Measurements from ENCODE around the gene XYLT1.

Gene XYLT1

DNA sequence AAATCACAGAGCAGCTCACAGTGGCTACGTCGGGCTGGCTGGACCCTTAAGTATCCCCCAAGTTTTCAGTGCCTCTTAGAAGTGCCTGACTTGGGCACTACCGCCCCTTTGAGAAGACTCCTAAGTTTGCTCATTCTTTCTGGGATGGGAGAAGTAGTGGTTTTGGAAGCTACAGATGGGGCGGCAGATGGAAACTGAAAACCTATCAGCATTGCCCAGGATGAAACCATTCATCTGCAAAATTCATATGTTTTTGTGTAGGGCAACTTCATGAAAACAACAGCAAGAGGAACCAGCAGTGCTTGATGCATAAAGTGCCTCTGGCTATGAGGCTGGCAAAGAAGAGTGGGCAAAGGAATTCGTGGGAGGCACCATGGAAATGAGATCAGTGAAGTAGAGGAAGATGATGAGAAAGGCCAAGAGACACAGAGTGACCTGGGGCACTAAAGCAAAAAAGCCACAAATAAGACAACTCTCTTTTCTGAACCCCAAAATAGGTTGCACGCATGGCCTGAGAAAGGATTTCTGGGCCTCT, 277.1 kb downstream of the XYLT1 start:
- DNase-seq (ENCODE audit: low spot score), result no peak

DNA sequence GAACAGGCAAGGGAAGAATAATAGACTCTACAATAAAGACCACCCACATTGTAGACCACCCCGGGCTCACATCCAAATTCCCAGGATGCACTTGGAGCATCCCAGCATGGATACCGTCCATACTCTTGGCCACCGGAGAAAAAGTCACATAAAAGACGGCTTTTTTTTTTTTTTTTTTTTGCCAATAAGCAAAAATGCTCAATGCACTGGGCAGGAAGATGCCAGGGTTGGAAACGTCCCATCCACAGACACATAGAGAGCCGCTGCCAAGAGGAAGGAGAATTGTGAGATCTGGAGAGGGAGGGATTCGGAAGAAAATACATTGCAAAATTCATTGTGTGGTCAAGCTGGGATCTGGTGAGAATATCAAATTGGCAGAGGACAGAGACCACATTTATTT, 286.7 kb downstream of the XYLT1 start:
- DNase-seq (ENCODE audit: low spot score), result no peak

DNA sequence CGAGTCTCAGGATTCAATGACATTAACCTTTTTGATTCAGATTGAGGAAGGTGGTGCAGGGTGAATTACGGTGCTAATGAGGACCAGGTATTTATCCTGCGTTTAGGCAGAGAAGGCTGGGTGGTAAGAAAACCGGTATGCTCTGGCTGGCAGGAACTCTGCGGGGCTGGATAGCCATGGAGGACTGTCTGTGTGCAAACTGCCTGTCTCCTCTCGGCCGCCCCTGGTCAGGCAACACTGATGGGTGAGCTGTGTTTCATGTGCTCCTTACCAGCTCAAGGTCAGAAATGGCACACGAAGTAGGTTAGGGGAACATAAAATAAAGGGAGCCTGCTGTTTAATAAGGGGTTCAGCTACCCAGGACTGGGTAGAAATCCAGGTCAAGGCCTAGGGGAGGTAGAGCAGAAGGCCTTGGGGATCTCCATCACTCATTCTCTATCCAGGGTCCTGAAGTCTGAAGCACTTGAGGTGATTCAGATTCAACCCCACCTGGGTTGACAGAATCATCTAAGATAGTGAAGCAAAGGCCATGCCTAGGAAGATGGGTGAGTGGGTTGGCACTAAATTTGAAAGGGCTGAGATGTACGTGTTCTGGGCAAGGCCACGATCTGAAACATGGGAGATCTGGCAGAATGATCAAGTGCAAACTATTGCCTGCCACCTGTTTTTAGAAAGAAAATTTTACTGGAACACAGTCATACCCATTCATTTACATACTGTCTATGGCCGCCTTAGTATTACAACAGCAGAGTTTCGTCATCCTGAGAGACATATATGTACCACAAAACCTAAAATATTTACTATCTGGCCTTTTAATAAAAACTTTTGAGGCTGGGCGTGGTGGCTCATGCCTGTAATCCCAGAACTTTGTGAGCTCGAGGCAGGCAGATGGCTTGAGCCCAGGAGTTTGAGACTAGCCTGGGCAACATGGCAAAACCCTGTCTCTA, 292.5 kb downstream of the XYLT1 start:
- DNase-seq (ENCODE audit: low spot score), result no peak

DNA sequence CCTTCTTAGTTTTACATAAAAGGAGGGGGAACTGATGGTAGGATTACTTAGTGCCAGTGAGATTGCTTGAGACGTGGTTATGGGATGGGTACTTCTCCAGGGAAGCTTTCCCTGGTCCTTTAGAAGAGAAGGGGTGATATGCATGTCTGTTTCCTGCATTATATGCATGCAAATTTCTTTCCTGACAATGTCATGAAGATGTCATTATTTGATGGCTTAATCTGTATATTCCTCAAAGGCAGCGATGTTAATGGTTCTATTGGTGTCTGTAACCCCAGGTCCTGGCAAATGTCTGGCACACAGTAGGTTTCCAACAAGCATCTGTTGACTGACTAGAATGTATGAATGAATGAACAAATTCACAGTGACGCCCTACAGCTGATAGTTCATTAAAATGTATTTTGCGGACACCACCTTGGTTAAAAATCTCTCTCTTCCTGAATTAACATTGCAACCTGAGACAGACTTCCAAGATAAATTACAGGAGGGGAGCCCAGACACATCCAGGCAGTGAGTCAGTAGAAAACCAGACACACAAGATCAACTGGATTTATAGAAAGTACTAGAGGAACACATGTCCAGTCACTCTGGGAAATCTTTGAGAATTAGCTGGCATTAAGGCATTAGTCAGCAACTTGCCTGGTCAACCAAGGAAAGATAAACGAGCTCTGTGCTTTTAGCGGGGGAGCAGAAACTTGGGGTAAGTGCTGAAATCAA, 293.4 kb downstream of the XYLT1 start:
- DNase-seq (ENCODE audit: low spot score), result no peak

DNA sequence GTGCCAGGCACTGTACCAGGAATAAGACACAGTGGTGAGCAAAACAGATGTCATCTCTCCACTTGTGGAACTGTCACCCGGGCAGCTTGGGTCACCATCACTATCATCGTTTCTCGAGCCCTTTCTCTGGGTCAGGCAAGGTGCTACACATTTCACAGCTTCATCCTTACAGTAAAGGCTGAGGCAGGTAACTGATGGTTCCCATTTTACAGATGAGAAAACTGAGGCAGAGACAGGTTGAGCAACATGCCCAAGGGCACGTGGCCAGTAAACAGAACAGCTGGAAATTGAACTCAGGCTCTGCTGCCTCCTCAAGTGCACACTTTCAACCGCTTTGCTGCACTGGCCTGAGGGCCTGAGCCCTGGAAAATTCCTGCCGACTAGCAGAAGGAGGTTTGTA, 294.6 kb downstream of the XYLT1 start:
- no peak for DNase-seq (ENCODE audit: low spot score)

DNA sequence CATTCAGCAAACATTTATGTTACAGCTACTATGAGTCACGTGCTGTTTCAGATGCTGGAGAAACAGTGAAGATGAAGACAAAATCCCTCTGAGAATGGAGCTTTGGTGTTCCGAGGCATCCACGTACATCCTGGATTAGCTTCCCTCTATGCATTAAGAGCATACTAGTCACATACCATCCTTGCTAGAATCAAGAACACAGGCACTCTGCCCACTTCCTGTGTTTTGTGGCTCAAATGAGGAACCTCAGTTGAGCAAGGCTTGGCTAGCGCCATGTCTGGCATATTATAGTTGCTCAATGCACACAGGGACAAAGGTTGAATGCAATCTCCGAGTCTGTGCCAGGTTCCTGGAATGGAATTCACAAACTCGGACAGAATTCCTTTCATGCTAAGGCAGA, 297.5 kb downstream of the XYLT1 start:
- peak; percentile 84 for DNase-seq (ENCODE audit: low spot score)

DNA sequence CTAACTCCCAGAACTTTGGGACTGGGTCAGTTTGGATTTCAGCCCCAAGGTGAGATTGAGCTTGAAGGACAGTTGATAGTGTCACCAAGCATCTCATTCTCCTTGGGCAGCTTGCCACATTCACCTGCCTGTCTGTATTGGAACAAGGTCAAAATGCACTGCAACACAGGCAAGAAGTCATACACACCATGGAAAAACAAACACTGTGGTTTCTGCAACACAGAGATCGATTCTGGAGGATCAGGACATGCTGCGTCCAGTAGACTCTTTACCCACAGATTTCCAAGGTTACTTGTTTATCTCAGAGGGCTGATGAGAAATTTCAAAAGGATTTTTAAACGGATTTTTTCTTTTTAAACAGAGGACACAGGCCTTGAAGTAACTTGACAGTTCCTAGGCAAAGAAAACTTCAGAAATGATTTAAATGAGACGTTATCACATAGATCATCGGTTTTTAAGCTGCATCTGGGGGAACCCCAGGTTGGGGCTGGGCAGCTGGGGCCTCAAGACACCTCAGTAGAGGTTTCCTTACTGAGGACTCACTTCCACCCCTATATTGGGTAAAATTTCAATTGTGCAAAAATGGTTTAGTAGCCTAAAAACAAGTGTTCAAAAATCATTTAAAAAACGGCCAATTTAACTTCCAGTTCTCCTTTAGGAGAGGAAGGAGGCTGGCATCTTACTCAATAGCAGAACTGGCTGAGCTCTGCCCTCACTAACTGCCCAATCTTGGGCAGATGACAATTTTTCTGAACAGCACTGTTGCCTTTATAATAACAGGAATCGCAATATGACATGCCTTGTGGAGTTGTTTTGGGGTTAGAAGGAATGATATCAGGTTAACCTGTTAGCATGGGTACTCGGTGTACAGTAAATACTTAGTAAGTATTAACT, 299.3 kb downstream of the XYLT1 start:
- DNase-seq (ENCODE audit: low spot score), result peak; percentile 58

DNA sequence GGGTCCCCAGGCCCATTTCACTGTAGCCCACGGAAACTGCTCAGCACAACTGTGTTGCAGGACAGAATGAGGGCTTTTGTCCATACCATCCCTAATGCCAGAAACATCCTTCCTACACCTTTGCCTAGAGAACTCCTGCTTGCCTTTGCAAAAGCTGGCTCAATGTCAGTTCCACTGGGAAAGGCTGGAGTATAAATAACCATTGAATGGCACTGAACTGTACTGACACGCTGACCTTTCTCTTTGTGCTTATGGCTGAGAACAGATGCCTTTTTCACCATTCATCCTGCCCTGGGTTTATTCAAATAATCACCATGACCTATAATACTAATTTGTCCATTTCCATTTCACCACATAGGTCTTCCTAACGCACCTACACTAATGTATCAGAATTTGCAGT, 300.3 kb downstream of the XYLT1 start:
- DNase-seq (ENCODE audit: low spot score), result no peak

DNA sequence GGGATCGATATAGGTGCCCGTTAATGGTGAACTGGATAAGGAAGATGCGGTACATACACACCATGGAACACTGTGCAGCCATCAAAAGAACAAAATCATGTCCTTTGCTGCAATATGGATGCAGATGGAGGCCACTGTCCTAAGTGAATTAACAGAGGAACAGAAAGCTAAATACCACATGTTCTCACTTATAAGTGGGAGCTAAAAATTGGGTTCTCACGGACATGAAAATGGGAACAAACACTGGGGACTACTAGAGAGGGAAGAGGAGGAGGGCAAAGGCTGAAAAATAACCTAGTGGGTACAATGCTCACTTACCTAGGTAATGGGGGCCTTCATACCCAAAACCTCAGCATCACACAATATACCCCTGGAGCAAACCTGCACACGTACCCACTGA, 302.6 kb downstream of the XYLT1 start:
- DNase-seq (ENCODE audit: low spot score), result no peak

DNA sequence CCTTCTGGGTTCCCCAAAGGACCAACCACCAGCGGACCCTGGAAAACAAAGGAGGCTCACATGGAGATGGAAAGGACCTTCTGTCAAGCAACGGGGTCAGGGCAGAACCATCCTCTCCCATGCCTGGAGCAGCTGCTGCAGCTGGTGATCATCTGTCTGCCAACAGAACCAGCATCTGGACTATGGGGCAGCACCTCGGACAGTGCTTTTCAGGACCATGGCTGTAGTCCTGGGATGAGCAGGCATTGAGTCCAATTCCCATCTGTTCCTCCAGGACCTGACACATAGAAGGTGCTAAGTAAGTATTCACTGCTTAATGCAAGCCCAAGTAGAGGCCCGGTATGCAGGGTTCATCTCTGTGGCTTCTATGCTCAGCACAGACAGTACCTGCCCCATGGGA, 304.7 kb downstream of the XYLT1 start:
- DNase-seq (ENCODE audit: low spot score), result no peak

DNA sequence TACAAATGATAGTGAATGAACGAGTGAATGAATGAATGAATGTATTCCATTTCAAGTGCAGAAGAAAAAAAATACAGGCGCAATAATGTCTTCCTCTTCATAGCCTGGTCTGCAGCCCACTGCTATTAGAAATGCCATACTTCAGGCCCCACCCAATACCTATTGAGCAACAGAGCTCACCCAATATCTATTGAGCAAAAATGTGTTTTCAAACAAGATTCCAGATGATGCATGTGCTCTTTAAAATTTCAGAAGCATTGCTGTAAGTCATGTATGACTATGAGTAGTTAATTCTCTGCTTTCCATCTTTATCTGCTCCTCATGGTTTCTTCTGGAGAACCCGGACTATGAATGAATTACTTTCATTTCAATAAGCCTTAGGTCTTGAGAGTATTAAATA, 308.2 kb downstream of the XYLT1 start:
- no peak for DNase-seq (ENCODE audit: low spot score)

DNA sequence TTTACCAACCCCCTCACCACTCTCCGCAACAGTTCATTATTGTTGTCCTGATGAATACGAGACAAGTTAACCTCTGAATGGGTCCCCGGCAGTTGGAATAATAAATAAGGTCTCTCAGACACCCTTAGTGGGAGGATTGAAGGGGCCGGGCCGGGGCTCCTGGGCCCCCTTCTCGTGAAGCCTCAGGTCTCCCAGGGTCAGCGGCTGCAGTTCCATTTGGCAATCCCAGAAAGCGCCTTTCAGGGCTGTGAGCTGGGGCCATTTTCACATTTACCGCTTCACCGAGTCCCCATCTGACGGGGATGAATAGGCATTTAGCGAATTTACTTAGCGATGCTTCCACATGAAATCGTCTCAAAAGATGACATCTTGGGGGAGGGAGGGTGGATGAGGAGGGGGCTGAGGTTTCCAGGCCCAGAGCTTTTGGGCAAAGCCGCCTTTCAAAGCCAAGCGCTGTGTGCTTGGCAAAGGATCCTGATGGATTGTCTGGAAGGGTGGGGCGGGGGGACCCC, 309.8 kb downstream of the XYLT1 start:
- no peak for DNase-seq (ENCODE audit: low spot score)

DNA sequence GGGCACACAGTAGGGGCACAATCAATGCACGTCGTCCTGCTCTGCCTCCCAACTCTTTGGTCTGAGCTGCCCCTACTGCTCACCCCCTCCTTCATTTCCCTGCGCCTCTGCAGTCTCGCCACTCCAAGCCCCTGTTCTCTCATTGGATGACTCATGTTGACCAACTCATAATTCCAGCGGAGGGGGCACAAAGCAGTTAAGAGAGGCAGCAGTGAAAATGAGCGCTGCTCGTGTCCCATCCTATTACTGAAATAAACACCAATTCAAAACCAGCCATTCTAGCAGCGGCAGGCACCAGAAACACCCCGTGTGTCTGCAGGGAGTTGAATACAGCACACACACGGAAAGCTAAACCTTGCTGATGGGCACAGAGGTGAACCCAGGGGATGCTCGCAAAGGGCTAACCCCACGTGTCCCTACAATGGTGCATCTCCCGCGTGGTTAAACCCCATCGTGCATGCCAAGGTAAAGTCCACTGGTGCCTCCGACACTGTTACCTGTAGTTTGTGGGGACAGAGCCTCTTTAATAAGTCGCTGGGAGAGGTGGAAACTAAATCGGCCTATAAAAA, 310.4 kb downstream of the XYLT1 start:
- no peak for DNase-seq (ENCODE audit: low spot score)

DNA sequence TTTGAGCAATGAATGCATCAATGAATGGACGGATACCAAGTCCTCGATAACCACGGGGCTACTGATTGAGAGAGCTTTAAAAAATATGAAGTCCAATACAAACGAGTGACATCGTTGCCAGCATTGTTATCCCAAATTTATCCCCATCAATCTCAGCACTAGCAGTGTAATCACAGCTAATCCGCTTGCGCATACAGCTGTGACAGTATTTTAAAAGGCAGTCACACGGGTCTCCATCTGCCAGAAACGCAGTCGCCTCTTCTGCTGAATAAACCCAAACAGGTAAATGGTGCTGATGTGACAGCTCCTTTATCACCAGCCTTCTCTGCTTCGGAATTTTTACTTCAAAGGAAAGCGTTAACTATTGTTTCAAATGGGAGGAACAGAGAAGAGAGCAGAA, 311.1 kb downstream of the XYLT1 start:
- DNase-seq (ENCODE audit: low spot score), result no peak

DNA sequence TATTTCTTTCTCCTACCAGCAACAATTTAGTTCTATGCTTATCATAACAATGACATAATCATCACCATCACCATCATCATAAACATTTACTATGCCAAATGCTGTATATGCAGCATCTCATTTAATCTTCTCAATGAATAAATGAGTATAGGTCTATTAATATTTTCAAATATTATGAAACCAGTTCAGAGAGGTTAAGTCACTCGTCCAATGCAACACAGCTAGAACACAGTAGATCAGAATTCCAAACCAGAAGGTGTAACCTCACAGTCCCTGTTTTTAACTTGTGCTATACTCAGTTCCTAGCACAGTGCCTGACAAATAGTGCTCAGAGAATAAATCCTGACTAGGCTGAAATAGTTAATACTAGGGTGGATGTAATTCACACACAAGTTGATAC, 314.8 kb downstream of the XYLT1 start:
- no peak for DNase-seq (ENCODE audit: low spot score)

DNA sequence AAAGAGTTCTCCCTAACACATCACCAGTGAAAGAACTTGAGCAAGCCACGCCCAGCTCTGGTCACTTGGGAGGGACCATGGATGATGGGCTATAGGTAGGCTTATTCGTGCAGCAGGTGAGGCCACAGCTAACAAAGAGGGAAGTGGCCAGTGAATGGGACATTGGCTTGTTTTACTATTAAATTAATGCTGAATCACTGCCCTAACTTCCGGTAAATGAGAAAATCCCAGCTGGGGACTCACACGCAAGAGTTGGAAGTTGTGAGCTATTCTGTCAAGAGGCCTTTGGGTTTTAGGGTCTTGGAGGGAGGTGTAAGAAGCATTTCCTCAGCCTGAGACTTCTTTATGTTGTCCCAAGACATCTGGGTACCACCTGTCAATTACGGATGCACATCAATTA, 315.3 kb downstream of the XYLT1 start:
- DNase-seq (ENCODE audit: low spot score), result no peak

DNA sequence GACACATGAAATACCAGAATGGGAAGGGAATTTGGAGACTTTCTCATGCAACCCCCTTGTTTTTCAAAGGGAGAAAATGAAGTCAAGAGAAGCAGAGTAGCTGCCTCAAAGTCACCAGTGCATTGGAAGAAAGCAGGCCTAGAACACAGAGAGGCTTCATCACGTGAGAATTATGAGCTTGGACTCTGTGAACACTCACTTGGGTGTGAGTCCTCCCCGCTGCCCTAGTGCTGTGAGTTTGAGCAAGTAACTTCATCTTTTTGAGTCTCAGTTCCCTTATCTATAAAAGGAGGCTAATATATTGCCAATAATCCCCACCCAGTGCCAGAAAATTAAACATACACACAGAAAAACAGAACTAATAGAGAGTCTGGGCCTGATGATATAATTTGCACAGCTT, 315.8 kb downstream of the XYLT1 start:
- DNase-seq (ENCODE audit: low spot score), result peak; percentile 66

DNA sequence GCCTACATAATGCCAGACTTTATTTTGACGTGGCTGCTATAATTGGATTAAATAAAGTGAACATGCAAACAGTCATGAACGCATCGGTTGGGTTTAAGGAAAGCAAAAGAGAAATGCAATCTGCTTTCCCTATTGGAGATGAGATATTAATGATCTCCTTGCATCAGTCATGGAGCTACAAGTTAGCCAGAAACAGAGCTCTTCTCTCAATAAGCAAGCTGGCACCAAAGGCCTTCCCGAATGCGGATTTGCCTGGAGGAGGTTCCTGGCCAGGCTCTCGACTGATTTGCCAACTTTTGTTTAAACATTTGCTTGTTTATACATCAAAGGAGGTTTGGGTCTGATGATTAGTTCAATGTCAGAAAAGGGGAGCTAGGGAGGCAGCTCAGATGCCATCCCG, 318.4 kb downstream of the XYLT1 start:
- DNase-seq (ENCODE audit: low spot score), result no peak

DNA sequence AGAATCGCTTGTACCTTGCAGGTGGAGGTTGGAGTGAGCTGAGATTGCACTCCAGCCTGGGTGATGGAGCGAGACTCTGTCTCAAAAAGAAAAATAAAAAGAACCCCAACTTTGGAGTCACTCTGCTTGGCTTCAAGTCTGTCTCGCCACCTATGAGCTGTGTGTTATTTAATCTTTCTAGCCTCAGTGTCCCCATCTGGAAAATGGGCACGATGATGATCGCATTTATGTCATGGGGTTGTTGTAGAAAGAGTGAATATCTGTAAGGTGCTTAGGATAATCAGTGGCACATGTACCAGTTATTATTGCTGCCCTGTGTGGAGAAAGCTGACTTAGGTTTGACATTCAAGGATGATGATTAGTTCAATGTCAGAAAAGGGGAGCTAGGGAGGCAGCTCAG, 319.4 kb downstream of the XYLT1 start:
- DNase-seq (ENCODE audit: low spot score), result no peak

DNA sequence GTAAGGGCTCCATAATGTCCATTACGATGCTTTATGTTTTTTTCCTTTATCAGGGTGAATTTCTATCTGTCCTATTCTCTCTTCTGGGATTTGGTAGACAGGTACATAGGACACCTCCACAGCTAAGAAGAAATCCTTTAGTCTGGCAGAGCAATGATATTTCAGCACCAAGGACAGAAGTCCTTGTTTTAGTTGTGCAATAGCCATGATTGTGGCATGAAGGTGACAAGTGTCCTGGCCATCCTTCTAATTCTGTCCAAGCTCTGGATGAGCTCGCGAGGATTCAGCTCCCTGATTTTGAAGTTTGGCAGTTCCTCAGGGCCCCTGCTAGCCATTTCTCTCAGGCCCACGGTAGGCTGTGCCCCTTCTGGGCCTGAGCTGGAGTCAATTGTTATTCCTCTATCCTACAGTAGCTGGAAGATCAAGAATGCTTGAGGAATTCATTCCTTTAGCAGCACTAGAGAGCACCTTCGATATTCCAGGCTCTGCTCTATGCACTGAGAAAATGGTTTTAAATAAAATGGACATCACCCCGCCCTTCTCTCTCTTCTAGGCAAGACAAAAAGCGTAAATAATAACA, 320.8 kb downstream of the XYLT1 start:
- no peak for DNase-seq (ENCODE audit: low spot score)

DNA sequence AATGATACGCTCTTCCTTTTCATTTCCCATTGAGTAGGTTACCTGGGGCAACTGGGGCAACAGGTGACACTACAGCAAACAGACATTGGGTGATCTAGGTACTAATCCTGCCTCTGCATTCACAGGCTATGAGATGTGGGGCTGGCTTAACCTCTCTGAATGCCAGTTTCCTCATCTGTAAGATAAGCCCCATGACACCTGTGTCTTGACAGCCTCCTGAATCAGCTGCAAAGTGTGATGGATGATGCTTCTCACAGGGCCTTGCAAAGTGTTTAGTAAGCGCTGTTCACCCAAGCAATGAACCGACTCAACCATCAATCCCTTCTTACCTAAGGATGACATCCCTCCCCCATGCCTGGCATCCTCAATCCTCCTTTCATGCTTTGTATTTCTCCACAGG, 322.8 kb downstream of the XYLT1 start:
- no peak for DNase-seq (ENCODE audit: low spot score)
